CD4-positive, alpha-beta memory T cell (primary cell): Measurements from ENCODE around the gene SORT1. TPM values are rescaled to one million over a fixed set of nuclear protein-coding genes. Genes with fewer than 3 reads are reported as not detected.

Source experiments
- CTCF ChIA-PET: fragments of 350-600 bp; sonication (Branson Sonifier 250); formaldehyde crosslinking; loops from one replicate; lab custom pipeline; 2021; ENCODE audit warnings: inconsistent platforms; ENCODE audit not compliant: partially characterized antibody; lab: Charles Lee
- POLR2A ChIA-PET: fragments of 350-600 bp; sonication (Branson Sonifier 250); formaldehyde crosslinking; loops from one replicate; lab custom pipeline; 2021; ENCODE audit not compliant: partially characterized antibody; lab: Charles Lee
- DNase-seq, 5 donors: peaks; one replicate each; pipeline versions ENCODE4 v3.0.0 to v3.0.0-alpha.2; 2020 to 2022; ENCODE audit warnings: mixed read lengths in 1 of 5
- H3K27ac ChIP-seq: one replicate; pipeline ENCODE4 v1.7.0; 2013; ENCODE audit warnings: low read depth, low read length
- H3K27me3 ChIP-seq: 2 replicates; pipeline ENCODE4 v1.7.0; 2013; ENCODE audit warnings: mild to moderate bottlenecking, low read length, moderate library complexity; ENCODE audit not compliant: insufficient read depth
- H3K36me3 ChIP-seq: 2 replicates; pipeline ENCODE4 v1.7.0; 2013; ENCODE audit warnings: mild to moderate bottlenecking, low read length, moderate library complexity; ENCODE audit not compliant: insufficient read depth
- H3K4me1 ChIP-seq: 2 replicates; pipeline ENCODE4 v1.7.0; 2013; ENCODE audit warnings: mild to moderate bottlenecking, low read length, moderate library complexity; ENCODE audit not compliant: insufficient read depth
- H3K4me3 ChIP-seq, 2 donors: one replicate each; pipeline ENCODE4 v1.7.0; 2013; ENCODE audit warnings: low read length in 2 of 2, mild to moderate bottlenecking in 1 of 2
- H3K9me3 ChIP-seq, 2 donors: one replicate each; pipeline ENCODE4 v1.7.0; 2013; ENCODE audit warnings: low read length in 2 of 2, control low read depth in 1 of 2; ENCODE audit not compliant: control insufficient read depth in 1 of 2
- H3K27ac Mint-ChIP-seq, 7 donors: one replicate each; pipeline ENCODE4 v1.8.0; 2020 to 2021; ENCODE audit warnings: mixed read lengths in 7 of 7, mild to moderate bottlenecking in 6 of 7, inconsistent platforms in 3 of 7, moderate library complexity in 3 of 7
- H3K27me3 Mint-ChIP-seq, 2 donors: one replicate each; pipeline ENCODE4 v1.8.0; 2020 to 2021; ENCODE audit warnings: mixed read lengths in 2 of 2
- H3K36me3 Mint-ChIP-seq, 2 donors: one replicate each; pipeline ENCODE4 v1.8.0; 2020 to 2021; ENCODE audit warnings: mixed read lengths in 2 of 2, inconsistent platforms in 1 of 2, mild to moderate bottlenecking in 1 of 2
- H3K4me1 Mint-ChIP-seq, 4 donors: one replicate each; pipeline ENCODE4 v1.8.0; 2020 to 2021; ENCODE audit warnings: mixed read lengths in 4 of 4, mild to moderate bottlenecking in 1 of 4
- H3K4me3 Mint-ChIP-seq, 8 donors: one replicate each; pipeline ENCODE4 v1.8.0; 2020 to 2021; ENCODE audit warnings: mixed read lengths in 8 of 8, mild to moderate bottlenecking in 7 of 8, moderate library complexity in 6 of 8, inconsistent platforms in 3 of 8
- H3K9me3 Mint-ChIP-seq, 8 donors: one replicate each; pipeline ENCODE4 v1.8.0; 2020 to 2021; ENCODE audit warnings: mixed read lengths in 8 of 8, mild to moderate bottlenecking in 5 of 8, inconsistent platforms in 3 of 8, moderate library complexity in 1 of 8
- intact Hi-C: fragments of 100-400 bp; cut with micrococcal nuclease; formaldehyde crosslinking; loops from one replicate; pipeline ENCODE4 v1.15.1; 2023
- polyA plus RNA-seq, 2 donors: library from polyadenylated mRNA; unstranded; fragments of 300-500 nt; fragmentation: Illumina TruSeq; gene quantifications; one replicate each; pipeline ENCODE4 v1.2.3, GENCODE V29; 2021
- total RNA-seq, 2 experiments: library from RNA; stranded (reverse); gene quantifications; one replicate each; pipeline ENCODE4 v1.2.3, GENCODE V29; 2021

Gene SORT1
- total and polyA plus RNA-seq, 4 experiments from 2014 or later: 0.69 to 0.93 TPM; not detected in 2

DNA sequence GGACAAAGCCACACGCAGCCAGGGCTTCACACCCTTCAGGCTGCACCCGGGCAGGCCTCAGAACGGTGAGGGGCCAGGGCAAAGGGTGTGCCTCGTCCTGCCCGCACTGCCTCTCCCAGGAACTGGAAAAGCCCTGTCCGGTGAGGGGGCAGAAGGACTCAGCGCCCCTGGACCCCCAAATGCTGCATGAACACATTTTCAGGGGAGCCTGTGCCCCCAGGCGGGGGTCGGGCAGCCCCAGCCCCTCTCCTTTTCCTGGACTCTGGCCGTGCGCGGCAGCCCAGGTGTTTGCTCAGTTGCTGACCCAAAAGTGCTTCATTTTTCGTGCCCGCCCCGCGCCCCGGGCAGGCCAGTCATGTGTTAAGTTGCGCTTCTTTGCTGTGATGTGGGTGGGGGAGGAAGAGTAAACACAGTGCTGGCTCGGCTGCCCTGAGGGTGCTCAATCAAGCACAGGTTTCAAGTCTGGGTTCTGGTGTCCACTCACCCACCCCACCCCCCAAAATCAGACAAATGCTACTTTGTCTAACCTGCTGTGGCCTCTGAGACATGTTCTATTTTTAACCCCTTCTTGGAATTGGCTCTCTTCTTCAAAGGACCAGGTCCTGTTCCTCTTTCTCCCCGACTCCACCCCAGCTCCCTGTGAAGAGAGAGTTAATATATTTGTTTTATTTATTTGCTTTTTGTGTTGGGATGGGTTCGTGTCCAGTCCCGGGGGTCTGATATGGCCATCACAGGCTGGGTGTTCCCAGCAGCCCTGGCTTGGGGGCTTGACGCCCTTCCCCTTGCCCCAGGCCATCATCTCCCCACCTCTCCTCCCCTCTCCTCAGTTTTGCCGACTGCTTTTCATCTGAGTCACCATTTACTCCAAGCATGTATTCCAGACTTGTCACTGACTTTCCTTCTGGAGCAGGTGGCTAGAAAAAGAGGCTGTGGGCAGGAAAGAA is 122.9 kb downstream of the SORT1 start:
- Mint-ChIP-seq H3K9me3 (no peaks in the 10 kb centered on the region), H3K36me3 (no peaks in the 10 kb centered on the region), H3K4me1 (peaks cover 0 to 5% (median 0%) of the 10 kb centered on the region in 4 donors), H3K27me3 (no peaks in the 10 kb centered on the region), H3K27ac (no peak overlapping the region), H3K4me3 (no peak overlapping the region)
- no peaks in the 10 kb centered on the region for H3K36me3 ChIP-seq
- CTCF ChIA-PET: interaction anchor here (9.5 kb wide), 1 partner anchor 258 kb away, joined by 174 read pairs; no protein-coding TSS in a partner anchor
- DNase-seq: no peak
- no peak overlapping the region for H3K4me3 ChIP-seq
- POLR2A ChIA-PET: no interaction called here
- H3K27me3 ChIP-seq: no peaks in the 10 kb centered on the region
- H3K27ac ChIP-seq: no peak overlapping the region
- H3K4me1 ChIP-seq: peaks cover 4% of the 10 kb centered on the region
- no peaks in the 10 kb centered on the region for H3K9me3 ChIP-seq
- intact Hi-C loops: no loop called here

DNA sequence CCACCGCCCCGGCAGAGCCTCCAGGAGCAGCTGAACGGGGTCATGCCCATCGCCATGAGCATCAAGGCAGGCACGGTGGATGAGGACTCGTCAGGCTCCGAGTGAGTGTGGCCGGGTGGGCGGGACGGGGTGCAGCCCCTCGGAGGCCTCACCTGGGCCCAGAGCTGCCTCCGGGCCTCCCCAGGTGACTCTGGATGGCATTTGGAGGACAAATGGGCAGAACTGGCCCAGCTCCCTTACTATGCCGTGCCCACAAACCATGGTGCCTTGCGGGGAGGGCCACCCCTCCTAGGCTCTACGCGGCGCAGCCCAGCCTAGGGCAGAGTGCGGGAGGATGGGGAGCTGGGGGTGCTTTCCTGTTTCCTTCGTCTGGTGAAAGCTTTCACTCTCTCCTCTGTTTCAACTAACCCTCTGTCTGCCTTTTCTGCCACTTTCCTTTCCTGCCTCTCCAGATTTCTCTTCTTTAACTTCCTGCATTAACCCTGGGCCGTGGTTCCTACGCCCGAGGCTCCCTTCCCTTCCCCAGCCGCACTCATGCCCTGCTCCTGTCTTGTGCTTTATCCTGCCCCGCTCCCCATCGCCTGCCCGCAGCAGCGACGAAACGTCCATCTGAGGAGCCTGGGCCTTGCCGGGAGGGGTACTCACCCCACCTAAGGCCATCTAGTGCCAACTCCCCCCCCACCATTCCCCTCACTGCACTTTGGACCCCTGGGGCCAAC is 124.0 kb downstream of the SORT1 start:
- Mint-ChIP-seq H3K4me3 (no peak overlapping the region), H3K36me3 (no peaks in the 10 kb centered on the region), H3K4me1 (peaks cover 0 to 5% (median 0%) of the 10 kb centered on the region in 4 donors), H3K9me3 (no peaks in the 10 kb centered on the region), H3K27ac (peak overlapping the region in 2 of 7 donors; percentile 13 to 72), H3K27me3 (no peaks in the 10 kb centered on the region)
- no peaks in the 10 kb centered on the region for H3K27me3 ChIP-seq
- ChIA-PET CTCF (no interaction called here), POLR2A (no interaction called here)
- peaks cover 4% of the 10 kb centered on the region for H3K4me1 ChIP-seq
- no peaks in the 10 kb centered on the region for H3K9me3 ChIP-seq
- no peak overlapping the region for H3K4me3 ChIP-seq
- H3K27ac ChIP-seq: no peak overlapping the region
- H3K36me3 ChIP-seq: no peaks in the 10 kb centered on the region
- intact Hi-C loops: no loop called here
- no peak for DNase-seq

DNA sequence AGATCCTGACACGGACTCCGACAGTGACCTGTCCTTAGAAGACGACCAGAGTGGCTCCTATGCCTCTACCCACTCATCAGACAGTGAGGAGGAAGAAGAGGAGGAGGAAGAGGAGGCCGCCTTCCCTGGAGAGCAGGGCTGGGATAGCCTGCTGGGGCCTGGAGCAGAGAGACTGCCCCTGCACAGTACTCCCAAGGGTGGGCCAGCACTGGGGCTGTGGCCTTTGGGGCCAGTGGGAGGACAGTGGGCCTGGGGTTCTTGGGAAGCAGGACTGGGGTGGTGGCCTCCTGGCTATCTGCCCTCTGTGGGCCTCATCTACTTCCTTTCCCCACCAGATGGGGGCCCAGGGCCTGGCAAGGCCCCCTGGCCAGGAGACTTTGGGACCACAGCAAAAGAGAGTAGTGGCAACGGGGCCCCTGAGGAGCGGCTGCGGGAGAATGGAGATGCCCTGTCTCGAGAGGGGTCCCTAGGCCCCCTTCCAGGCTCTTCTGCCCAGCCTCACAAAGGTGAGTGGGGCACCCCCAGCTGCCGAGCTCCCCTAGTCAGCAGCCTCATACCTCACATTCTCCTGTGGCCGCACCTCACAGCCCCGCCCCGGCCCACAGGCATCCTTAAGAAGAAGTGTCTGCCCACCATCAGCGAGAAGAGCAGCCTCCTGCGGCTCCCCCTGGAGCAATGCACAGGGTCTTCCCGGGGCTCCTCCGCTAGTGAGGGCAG is 124.7 kb downstream of the SORT1 start:
- Histone ChIP-seq H3K27ac (no peak overlapping the region), H3K27me3 (no peaks in the 10 kb centered on the region), H3K36me3 (no peaks in the 10 kb centered on the region), H3K9me3 (no peaks in the 10 kb centered on the region), H3K4me3 (no peak overlapping the region), H3K4me1 (peaks cover 4% of the 10 kb centered on the region)
- POLR2A ChIA-PET: no interaction called here
- no peak overlapping the region for H3K27ac Mint-ChIP-seq
- intact Hi-C loops: no loop called here
- no peak overlapping the region for H3K4me3 Mint-ChIP-seq
- H3K9me3 Mint-ChIP-seq: no peaks in the 10 kb centered on the region
- CTCF ChIA-PET: no interaction called here
- H3K4me1 Mint-ChIP-seq: peaks cover 0 to 5% (median 0%) of the 10 kb centered on the region in 4 donors
- DNase-seq: no peak
- no peaks in the 10 kb centered on the region for H3K36me3 Mint-ChIP-seq
- H3K27me3 Mint-ChIP-seq: no peaks in the 10 kb centered on the region

DNA sequence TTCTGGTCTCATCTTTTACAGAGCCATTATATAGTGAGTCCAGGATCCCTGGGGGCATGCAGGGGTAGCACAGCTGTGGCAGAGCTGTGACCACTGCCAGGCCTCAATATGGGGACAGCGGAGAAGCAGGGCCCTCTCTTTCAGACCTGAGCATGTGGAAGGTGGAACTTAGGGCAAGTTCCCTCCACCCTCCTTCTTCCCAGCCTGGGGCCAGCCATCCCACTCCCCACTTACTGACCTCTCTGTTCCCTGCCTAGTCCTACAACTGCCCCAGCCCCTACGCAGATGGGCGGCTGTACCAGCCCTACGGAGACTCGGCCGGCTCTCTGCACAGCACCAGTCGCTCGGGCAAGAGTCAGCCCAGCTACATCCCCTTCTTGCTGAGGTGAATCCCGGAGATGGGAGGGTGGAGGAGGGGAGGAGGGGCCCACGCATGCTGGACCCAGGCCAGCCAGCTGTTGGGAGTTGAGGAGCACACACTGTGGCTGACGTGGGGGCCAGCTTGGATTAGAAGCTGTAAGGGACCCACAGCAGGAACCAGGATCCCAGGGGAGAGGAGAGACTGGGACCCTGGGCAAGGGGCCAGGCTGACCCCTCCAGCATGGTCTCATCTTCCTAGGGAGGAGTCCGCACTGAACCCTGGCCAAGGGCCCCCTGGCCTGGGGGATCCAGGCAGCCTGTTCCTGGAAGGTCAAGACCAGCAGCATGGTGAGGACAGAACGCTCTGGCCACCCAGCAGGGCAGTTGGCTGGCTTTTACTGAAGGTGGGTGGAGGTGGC is 125.5 kb downstream of the SORT1 start:
- DNase-seq: no peak
- Histone ChIP-seq H3K4me3 (no peak overlapping the region), H3K27me3 (no peaks in the 10 kb centered on the region), H3K9me3 (no peaks in the 10 kb centered on the region), H3K4me1 (peaks cover 1% of the 10 kb centered on the region), H3K36me3 (no peaks in the 10 kb centered on the region), H3K27ac (no peak overlapping the region)
- intact Hi-C loops: no loop called here
- Mint-ChIP-seq H3K4me3 (no peak overlapping the region), H3K27ac (peak overlapping the region in 1 of 7 donors; percentile 35), H3K9me3 (no peaks in the 10 kb centered on the region), H3K4me1 (peaks cover 0 to 4% (median 0%) of the 10 kb centered on the region in 4 donors), H3K36me3 (no peaks in the 10 kb centered on the region), H3K27me3 (no peaks in the 10 kb centered on the region)
- CTCF ChIA-PET: interaction anchor here (0.8 kb wide), 1 partner anchor 261 kb away, joined by 3 read pairs; no protein-coding TSS in a partner anchor
- POLR2A ChIA-PET: no interaction called here

DNA sequence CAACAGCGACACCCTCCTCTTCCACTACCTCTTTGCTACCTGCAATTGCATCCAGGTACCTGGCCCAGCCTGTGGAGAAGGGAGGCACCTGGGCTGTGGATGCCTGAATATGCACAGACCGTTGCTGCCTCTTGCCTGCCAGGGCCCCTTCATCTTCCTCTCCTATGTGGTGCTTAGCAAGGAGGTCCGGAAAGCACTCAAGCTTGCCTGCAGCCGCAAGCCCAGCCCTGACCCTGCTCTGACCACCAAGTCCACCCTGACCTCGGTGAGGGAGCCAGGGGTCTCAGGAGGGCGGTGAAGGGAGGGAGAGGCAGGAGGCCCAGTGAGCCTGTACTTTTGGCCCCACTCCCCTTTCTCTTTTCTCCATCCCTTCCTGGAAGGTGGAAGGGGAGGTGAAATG is 126.3 kb downstream of the SORT1 start:
- no peaks in the 10 kb centered on the region for H3K27me3 Mint-ChIP-seq
- CTCF ChIA-PET: interaction anchor here (0.6 to 0.8 kb wide), 2 partner anchors 15 to 261 kb away, joined by 3 read pairs; no protein-coding TSS in a partner anchor

DNA sequence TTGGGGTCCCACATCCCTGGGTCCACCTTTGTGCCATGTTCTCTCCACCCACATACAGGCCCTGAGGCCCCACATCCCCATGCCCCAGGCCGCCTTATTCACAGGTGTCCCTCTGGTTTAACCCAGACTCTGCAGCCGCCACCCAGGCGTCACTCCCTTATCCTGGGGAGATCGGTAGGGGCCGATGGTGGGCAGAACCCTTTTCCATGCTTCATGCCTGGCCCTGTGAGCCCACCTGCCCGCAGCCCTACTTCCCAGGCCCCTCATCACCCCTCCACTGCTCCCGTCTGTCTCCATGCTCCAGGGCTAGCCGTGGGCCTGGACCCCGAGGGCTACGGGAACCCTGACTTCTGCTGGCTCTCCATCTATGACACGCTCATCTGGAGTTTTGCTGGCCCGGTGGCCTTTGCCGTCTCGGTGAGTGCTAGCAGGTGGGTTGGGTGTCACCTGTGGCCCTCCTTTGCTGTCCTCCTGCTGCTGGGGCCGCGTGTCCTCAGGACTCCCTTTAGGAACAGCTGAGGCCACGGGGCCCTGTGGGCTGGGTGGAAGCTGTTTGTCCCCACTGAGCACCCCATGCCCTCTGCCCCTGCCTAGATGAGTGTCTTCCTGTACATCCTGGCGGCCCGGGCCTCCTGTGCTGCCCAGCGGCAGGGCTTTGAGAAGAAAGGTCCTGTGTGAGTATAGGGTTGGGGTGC is 126.9 kb downstream of the SORT1 start:
- no peak overlapping the region for H3K27ac ChIP-seq
- H3K9me3 Mint-ChIP-seq: no peaks in the 10 kb centered on the region
- ChIA-PET CTCF (interaction anchor here (0.6 kb wide), 1 partner anchor 16 kb away, joined by 3 read pairs; no protein-coding TSS in a partner anchor), POLR2A (no interaction called here)
- no peaks in the 10 kb centered on the region for H3K27me3 ChIP-seq
- H3K4me1 ChIP-seq: no peaks in the 10 kb centered on the region
- peaks cover 0 to 2% (median 0%) of the 10 kb centered on the region in 4 donors for H3K4me1 Mint-ChIP-seq
- H3K4me3 ChIP-seq: no peak overlapping the region
- H3K9me3 ChIP-seq: no peaks in the 10 kb centered on the region
- H3K27ac Mint-ChIP-seq: no peak overlapping the region
- intact Hi-C loops: no loop called here
- no peaks in the 10 kb centered on the region for H3K27me3 Mint-ChIP-seq
- H3K36me3 ChIP-seq: no peaks in the 10 kb centered on the region
- H3K4me3 Mint-ChIP-seq: no peak overlapping the region
- no peak for DNase-seq
- H3K36me3 Mint-ChIP-seq: no peaks in the 10 kb centered on the region

More for the DNA sequence above, 126.3 kb downstream of the SORT1 start:
- Histone ChIP-seq H3K4me3 (no peak overlapping the region), H3K27ac (no peak overlapping the region), H3K27me3 (no peaks in the 10 kb centered on the region), H3K9me3 (no peaks in the 10 kb centered on the region), H3K4me1 (no peaks in the 10 kb centered on the region), H3K36me3 (no peaks in the 10 kb centered on the region)
- POLR2A ChIA-PET: no interaction called here
- Mint-ChIP-seq H3K4me3 (no peak overlapping the region), H3K9me3 (no peaks in the 10 kb centered on the region), H3K4me1 (peaks cover 0 to 2% (median 0%) of the 10 kb centered on the region in 4 donors), H3K27ac (no peak overlapping the region), H3K36me3 (no peaks in the 10 kb centered on the region)
- intact Hi-C loops: no loop called here
- no peak for DNase-seq
